ENCODE measurements around the gene COX8A.

DNA sequence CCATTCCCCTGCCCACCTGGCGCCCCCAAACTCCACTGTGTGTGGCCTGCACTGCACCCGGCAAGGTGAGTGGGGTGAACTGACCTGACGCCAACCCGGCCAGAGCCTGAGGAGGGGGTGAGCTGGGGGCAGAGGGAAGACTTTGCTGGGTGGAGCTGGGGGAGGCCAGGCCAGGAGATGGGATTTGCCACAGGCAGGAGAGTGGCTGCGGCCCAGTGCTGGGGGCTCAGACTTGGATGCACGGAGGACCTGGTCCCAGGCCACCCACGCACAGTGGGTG, 43.5 kb downstream of the COX8A start:
- TF ChIP-seq, protein P1, sequence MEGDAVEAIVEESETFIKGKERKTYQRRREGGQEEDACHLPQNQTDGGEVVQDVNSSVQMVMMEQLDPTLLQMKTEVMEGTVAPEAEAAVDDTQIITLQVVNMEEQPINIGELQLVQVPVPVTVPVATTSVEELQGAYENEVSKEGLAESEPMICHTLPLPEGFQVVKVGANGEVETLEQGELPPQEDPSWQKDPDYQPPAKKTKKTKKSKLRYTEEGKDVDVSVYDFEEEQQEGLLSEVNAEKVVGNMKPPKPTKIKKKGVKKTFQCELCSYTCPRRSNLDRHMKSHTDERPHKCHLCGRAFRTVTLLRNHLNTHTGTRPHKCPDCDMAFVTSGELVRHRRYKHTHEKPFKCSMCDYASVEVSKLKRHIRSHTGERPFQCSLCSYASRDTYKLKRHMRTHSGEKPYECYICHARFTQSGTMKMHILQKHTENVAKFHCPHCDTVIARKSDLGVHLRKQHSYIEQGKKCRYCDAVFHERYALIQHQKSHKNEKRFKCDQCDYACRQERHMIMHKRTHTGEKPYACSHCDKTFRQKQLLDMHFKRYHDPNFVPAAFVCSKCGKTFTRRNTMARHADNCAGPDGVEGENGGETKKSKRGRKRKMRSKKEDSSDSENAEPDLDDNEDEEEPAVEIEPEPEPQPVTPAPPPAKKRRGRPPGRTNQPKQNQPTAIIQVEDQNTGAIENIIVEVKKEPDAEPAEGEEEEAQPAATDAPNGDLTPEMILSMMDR (IDR thresholded peaks at IDR 0.05; ENCODE audit: borderline replicate concordance, extremely low read depth, low read length, poor library complexity, severe bottlenecking), result no peak
- no peak for TF ChIP-seq EZH2 (IDR thresholded peaks at IDR 0.05; ENCODE audit: borderline replicate concordance, low read depth, low read length, severe bottlenecking)
